Measurements from ENCODE around the gene RNASEH2A. TPM values are rescaled to one million over a fixed set of nuclear protein-coding genes. Genes with fewer than 3 reads are reported as not detected.

RNASEH2A gene
- polyA plus RNA-seq, 1 experiment: 11.7 TPM

- no peaks in the 10 kb centered on the region for H3K27me3 ChIP-seq (ENCODE audit: control insufficient read depth, insufficient read depth, low read length)
- H3K4me3 ChIP-seq (ENCODE audit: low read depth, low read length): peak within 1 kb of the TSS; percentile 84
- peaks cover 3% of the 10 kb centered on the region; the same call in 1 of the 2 replicates for H3K9me3 ChIP-seq (ENCODE audit: control insufficient read depth, insufficient read depth, low read length)
- CTCF ChIA-PET: interaction anchor here (0.9 to 7.5 kb wide), 4 partner anchors 10 to 22 kb away, joined by 4 to 92 read pairs (median 31); no protein-coding TSS in a partner anchor
- POLR2A ChIA-PET: interaction anchor here (0.7 to 3.0 kb wide), 3 partner anchors 17 to 37 kb away, joined by 3 to 17 read pairs (median 7); partner anchors contain the start of gene JUNB
- no peak for DNase-seq (ENCODE audit: low read depth, low spot score)
- H3K27ac ChIP-seq (ENCODE audit: low read depth, low read length): no peak within 1 kb of the TSS
- TF ChIP-seq CTCF (IDR thresholded peaks at IDR 0.05; ENCODE audit: low read depth, low read length): no peak
Observed at GRCh38 chr19:12774588-12775555, 31.5 kb upstream of the RNASEH2A start, which contains the start of gene HOOK2. TSS of gene HOOK2 (minus strand) at chr19:12775552. CDS start at chr19:12775449, 103 bp downstream.

- peak overlapping the region; percentile 98 for H3K27ac ChIP-seq (ENCODE audit: low read depth, low read length)
- H3K4me3 ChIP-seq (ENCODE audit: low read depth, low read length): peak overlapping the region; percentile 68
- POLR2A ChIA-PET: interaction anchor here (0.6 to 2.9 kb wide), 6 partner anchors 11 to 165 kb away, joined by 6 to 157 read pairs (median 15); partner anchors contain the start of genes FBXW9 and JUNB
- no peaks in the 10 kb centered on the region for H3K27me3 ChIP-seq (ENCODE audit: control insufficient read depth, insufficient read depth, low read length)
- DNase-seq (ENCODE audit: low read depth, low spot score): no peak
- peaks cover 3% of the 10 kb centered on the region; the same call in 1 of the 2 replicates for H3K9me3 ChIP-seq (ENCODE audit: control insufficient read depth, insufficient read depth, low read length)
- CTCF ChIA-PET: interaction anchor here (0.7 to 7.5 kb wide), 12 partner anchors 11 to 200 kb away, joined by 3 to 92 read pairs (median 5); partner anchors contain the start of gene JUNB
- TF ChIP-seq CTCF (IDR thresholded peaks at IDR 0.05; ENCODE audit: low read depth, low read length): peak; percentile 88
Observed at GRCh38 chr19:12777217-12778016, 29.0 kb upstream of the RNASEH2A start.

- H3K27ac ChIP-seq (ENCODE audit: low read depth, low read length): peak overlapping the region; percentile 98
- H3K27me3 ChIP-seq (ENCODE audit: control insufficient read depth, insufficient read depth, low read length): no peaks in the 10 kb centered on the region
- POLR2A ChIA-PET: interaction anchor here (0.6 to 2.9 kb wide), 7 partner anchors 11 to 164 kb away, joined by 3 to 157 read pairs (median 14); partner anchors contain the start of genes FBXW9 and JUNB
- peak overlapping the region; percentile 68 for H3K4me3 ChIP-seq (ENCODE audit: low read depth, low read length)
- peaks cover 3% of the 10 kb centered on the region; the same call in 1 of the 2 replicates for H3K9me3 ChIP-seq (ENCODE audit: control insufficient read depth, insufficient read depth, low read length)
- CTCF ChIA-PET: interaction anchor here (0.5 to 7.5 kb wide), 10 partner anchors 9 to 70 kb away, joined by 3 to 92 read pairs (median 5); partner anchors contain the start of gene JUNB
- DNase-seq (ENCODE audit: low read depth, low spot score): no peak
- TF ChIP-seq CTCF (IDR thresholded peaks at IDR 0.05; ENCODE audit: low read depth, low read length): no peak
Observed at GRCh38 chr19:12778017-12778904, 28.1 kb upstream of the RNASEH2A start.

GRCh38 chr19:12778905-12779161 is 27.6 kb upstream of the RNASEH2A start:
- no peak for TF ChIP-seq CTCF (IDR thresholded peaks at IDR 0.05; ENCODE audit: low read depth, low read length)
- no peak for DNase-seq (ENCODE audit: low read depth, low spot score)
- Histone ChIP-seq H3K9me3 (ENCODE audit: control insufficient read depth, insufficient read depth, low read length) (peaks cover 3% of the 10 kb centered on the region; the same call in 1 of the 2 replicates), H3K4me3 (ENCODE audit: low read depth, low read length) (peak overlapping the region; percentile 68), H3K27ac (ENCODE audit: low read depth, low read length) (peak overlapping the region; percentile 98), H3K27me3 (ENCODE audit: control insufficient read depth, insufficient read depth, low read length) (no peaks in the 10 kb centered on the region)
- ChIA-PET POLR2A (interaction anchor here (0.7 to 2.9 kb wide), 5 partner anchors 10 to 32 kb away, joined by 3 to 157 read pairs (median 16); partner anchors contain the start of gene JUNB), CTCF (interaction anchor here (0.9 to 7.5 kb wide), 6 partner anchors 10 to 69 kb away, joined by 3 to 92 read pairs (median 20); partner anchors contain the start of gene JUNB)

Data from AG04450 (cell line).